ENCODE data around the gene RARB. TPM values are rescaled to one million over a fixed set of nuclear protein-coding genes. Genes with fewer than 3 reads are reported as not detected.
A peak's percentile ranks its signal among the peaks of the same experiment; 100 is the strongest.

Gene RARB
- polyA plus RNA-seq, 1 donor from 2014 or later: 13.2 TPM

DNA sequence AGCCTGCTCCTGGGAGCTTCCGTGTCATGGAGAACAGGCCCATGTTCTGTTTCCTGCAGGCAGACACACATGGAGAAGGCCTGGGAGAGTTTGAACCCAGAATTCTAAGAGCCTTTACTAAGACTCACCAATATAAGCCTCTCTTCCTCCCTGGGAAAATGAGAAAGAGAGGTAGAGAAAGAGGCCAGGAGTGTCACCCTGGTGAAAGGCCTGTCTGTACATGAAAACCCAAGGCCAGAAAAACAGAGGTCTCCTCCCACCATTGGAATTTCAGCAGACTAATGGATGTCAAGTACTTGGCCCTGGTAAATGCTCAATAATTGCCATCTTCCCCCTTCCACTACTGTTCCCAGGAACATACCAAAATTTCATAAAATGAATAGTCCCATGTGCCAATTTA lies 119.0 kb downstream of the RARB start:
- Histone ChIP-seq H3K27me3 (ENCODE audit: insufficient read depth, low read depth, low read length) (no peaks in the 10 kb centered on the region), H3F3A (ENCODE audit: insufficient read depth, low read length, poor library complexity, severe bottlenecking) (no peaks in the 10 kb centered on the region), H3K27ac (ENCODE audit: low read length) (no peak overlapping the region), H3K36me3 (ENCODE audit: insufficient read depth, low read length) (no peaks in the 10 kb centered on the region), H3K4me2 (ENCODE audit: low read length) (no peak overlapping the region), H4K20me1 (ENCODE audit: insufficient read depth) (no peaks in the 10 kb centered on the region), H3K4me3 (ENCODE audit: low read length) (no peak overlapping the region), H3K9ac (ENCODE audit: low read length) (no peak overlapping the region), H3K79me2 (replicated peaks; ENCODE audit: insufficient read depth, low read length) (no peaks in the 10 kb centered on the region), H3K9me3 (ENCODE audit: low read length) (peaks cover 5% of the 10 kb centered on the region), H3K9me2 (ENCODE audit: insufficient read depth, low read length) (no peaks in the 10 kb centered on the region), H2AFZ (ENCODE audit: low read depth, low read length) (no peak overlapping the region)
- TF ChIP-seq TAF1 (IDR thresholded peaks at IDR 0.05; ENCODE audit: low read depth) (no peak), RAD21 (conservative IDR thresholded peaks at IDR 0.05) (no peak), EP300 (conservative IDR thresholded peaks at IDR 0.05; ENCODE audit: poor library complexity, severe bottlenecking) (no peak), POLR2AphosphoS5 (IDR thresholded peaks at IDR 0.05) (no peak), EZH2 (IDR thresholded peaks at IDR 0.05; ENCODE audit: borderline replicate concordance, insufficient read depth, low read length, poor library complexity, severe bottlenecking) (no peak), MXI1 (conservative IDR thresholded peaks at IDR 0.05; ENCODE audit: poor library complexity, severe bottlenecking) (no peak), SMC3 (conservative IDR thresholded peaks at IDR 0.05; ENCODE audit: poor library complexity) (no peak)
- TF ChIP-seq, protein P1, sequence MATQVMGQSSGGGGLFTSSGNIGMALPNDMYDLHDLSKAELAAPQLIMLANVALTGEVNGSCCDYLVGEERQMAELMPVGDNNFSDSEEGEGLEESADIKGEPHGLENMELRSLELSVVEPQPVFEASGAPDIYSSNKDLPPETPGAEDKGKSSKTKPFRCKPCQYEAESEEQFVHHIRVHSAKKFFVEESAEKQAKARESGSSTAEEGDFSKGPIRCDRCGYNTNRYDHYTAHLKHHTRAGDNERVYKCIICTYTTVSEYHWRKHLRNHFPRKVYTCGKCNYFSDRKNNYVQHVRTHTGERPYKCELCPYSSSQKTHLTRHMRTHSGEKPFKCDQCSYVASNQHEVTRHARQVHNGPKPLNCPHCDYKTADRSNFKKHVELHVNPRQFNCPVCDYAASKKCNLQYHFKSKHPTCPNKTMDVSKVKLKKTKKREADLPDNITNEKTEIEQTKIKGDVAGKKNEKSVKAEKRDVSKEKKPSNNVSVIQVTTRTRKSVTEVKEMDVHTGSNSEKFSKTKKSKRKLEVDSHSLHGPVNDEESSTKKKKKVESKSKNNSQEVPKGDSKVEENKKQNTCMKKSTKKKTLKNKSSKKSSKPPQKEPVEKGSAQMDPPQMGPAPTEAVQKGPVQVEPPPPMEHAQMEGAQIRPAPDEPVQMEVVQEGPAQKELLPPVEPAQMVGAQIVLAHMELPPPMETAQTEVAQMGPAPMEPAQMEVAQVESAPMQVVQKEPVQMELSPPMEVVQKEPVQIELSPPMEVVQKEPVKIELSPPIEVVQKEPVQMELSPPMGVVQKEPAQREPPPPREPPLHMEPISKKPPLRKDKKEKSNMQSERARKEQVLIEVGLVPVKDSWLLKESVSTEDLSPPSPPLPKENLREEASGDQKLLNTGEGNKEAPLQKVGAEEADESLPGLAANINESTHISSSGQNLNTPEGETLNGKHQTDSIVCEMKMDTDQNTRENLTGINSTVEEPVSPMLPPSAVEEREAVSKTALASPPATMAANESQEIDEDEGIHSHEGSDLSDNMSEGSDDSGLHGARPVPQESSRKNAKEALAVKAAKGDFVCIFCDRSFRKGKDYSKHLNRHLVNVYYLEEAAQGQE (IDR thresholded peaks at IDR 0.05; ENCODE audit: borderline replicate concordance): no peak
- TF ChIP-seq, protein P2, sequence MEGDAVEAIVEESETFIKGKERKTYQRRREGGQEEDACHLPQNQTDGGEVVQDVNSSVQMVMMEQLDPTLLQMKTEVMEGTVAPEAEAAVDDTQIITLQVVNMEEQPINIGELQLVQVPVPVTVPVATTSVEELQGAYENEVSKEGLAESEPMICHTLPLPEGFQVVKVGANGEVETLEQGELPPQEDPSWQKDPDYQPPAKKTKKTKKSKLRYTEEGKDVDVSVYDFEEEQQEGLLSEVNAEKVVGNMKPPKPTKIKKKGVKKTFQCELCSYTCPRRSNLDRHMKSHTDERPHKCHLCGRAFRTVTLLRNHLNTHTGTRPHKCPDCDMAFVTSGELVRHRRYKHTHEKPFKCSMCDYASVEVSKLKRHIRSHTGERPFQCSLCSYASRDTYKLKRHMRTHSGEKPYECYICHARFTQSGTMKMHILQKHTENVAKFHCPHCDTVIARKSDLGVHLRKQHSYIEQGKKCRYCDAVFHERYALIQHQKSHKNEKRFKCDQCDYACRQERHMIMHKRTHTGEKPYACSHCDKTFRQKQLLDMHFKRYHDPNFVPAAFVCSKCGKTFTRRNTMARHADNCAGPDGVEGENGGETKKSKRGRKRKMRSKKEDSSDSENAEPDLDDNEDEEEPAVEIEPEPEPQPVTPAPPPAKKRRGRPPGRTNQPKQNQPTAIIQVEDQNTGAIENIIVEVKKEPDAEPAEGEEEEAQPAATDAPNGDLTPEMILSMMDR (IDR thresholded peaks at IDR 0.05; ENCODE audit: poor library complexity, severe bottlenecking): no peak

GRCh38 chr3:25547943-25548674 lies 120.0 kb downstream of the RARB start:
- Histone ChIP-seq H3F3A (ENCODE audit: insufficient read depth, low read length, poor library complexity, severe bottlenecking) (no peaks in the 10 kb centered on the region), H3K79me2 (replicated peaks; ENCODE audit: insufficient read depth, low read length) (no peaks in the 10 kb centered on the region), H4K20me1 (ENCODE audit: insufficient read depth) (no peaks in the 10 kb centered on the region), H3K9me2 (ENCODE audit: insufficient read depth, low read length) (no peaks in the 10 kb centered on the region), H3K4me2 (ENCODE audit: low read length) (no peak overlapping the region), H3K4me3 (ENCODE audit: low read length) (no peak overlapping the region), H2AFZ (ENCODE audit: low read depth, low read length) (no peak overlapping the region), H3K9me3 (ENCODE audit: low read length) (peaks cover 5% of the 10 kb centered on the region), H3K36me3 (ENCODE audit: insufficient read depth, low read length) (no peaks in the 10 kb centered on the region), H3K9ac (ENCODE audit: low read length) (no peak overlapping the region), H3K27ac (ENCODE audit: low read length) (no peak overlapping the region), H3K27me3 (ENCODE audit: insufficient read depth, low read depth, low read length) (no peaks in the 10 kb centered on the region)
- TF ChIP-seq MXI1 (conservative IDR thresholded peaks at IDR 0.05; ENCODE audit: poor library complexity, severe bottlenecking) (no peak), EP300 (conservative IDR thresholded peaks at IDR 0.05; ENCODE audit: poor library complexity, severe bottlenecking) (peak; percentile 15), RAD21 (conservative IDR thresholded peaks at IDR 0.05) (no peak), POLR2AphosphoS5 (IDR thresholded peaks at IDR 0.05) (peak; percentile 41), EZH2 (IDR thresholded peaks at IDR 0.05; ENCODE audit: borderline replicate concordance, insufficient read depth, low read length, poor library complexity, severe bottlenecking) (no peak), SMC3 (conservative IDR thresholded peaks at IDR 0.05; ENCODE audit: poor library complexity) (no peak)
- TF ChIP-seq, protein P1 (IDR thresholded peaks at IDR 0.05; ENCODE audit: borderline replicate concordance): no peak
- TF ChIP-seq, protein P2 (IDR thresholded peaks at IDR 0.05; ENCODE audit: poor library complexity, severe bottlenecking): no peak

Measured in neural cell (in vitro differentiated cells).